Naive thymus-derived CD4-positive, alpha-beta T cell (primary cell): Measurements from ENCODE around the gene GRK2. TPM values are rescaled to one million over a fixed set of nuclear protein-coding genes. Genes with fewer than 3 reads are reported as not detected.

ENCODE experiments used
- ATAC-seq: fragments of 150-1000 bp; cut with Tn5 transposase; 2 replicates; pipeline ENCODE4 v1.10.0; 2021; ENCODE audit warnings: mild to moderate bottlenecking, moderate library complexity
- CTCF ChIA-PET: fragments of 350-600 bp; sonication (Branson Sonifier 250); formaldehyde crosslinking; loops from one replicate; lab custom pipeline; 2021; ENCODE audit warnings: antibody characterized with exemption; lab: Charles Lee
- POLR2A ChIA-PET: fragments of 350-600 bp; sonication (Branson Sonifier 250); formaldehyde crosslinking; loops from one replicate; lab custom pipeline; 2021; ENCODE audit warnings: antibody characterized with exemption, inconsistent platforms; lab: Charles Lee
- DNase-seq, 9 donors: peaks; one replicate each; pipeline versions ENCODE4 v3.0.0 to v3.0.0-alpha.2; 2020 to 2022; ENCODE audit warnings: mixed read lengths in 1 of 9
- H3K27ac ChIP-seq: one replicate; pipeline ENCODE4 v1.7.0; 2013; ENCODE audit warnings: mild to moderate bottlenecking, low read depth, low read length, moderate library complexity
- H3K27me3 ChIP-seq, 2 donors: one replicate each; pipeline ENCODE4 v1.7.0; 2013; ENCODE audit warnings: low read length in 2 of 2, mild to moderate bottlenecking in 2 of 2, moderate library complexity in 2 of 2; ENCODE audit not compliant: control insufficient read depth in 2 of 2, insufficient read depth in 2 of 2
- H3K36me3 ChIP-seq, 3 experiments: 1 replicate in 2 of 3; 2 replicates in 1 of 3; pipeline ENCODE4 v1.7.0; 2013; ENCODE audit warnings: low read length in 3 of 3, mild to moderate bottlenecking in 3 of 3, moderate library complexity in 1 of 3; ENCODE audit not compliant: insufficient read depth in 3 of 3, control insufficient read depth in 2 of 3
- H3K4me1 ChIP-seq, 2 donors: one replicate each; pipeline ENCODE4 v1.7.0; 2013; ENCODE audit warnings: low read length in 2 of 2, mild to moderate bottlenecking in 2 of 2, moderate library complexity in 1 of 2; ENCODE audit not compliant: control insufficient read depth in 2 of 2, insufficient read depth in 2 of 2
- H3K4me3 ChIP-seq: 2 replicates; pipeline ENCODE4 v1.7.0; 2013; ENCODE audit warnings: mild to moderate bottlenecking, low read length
- H3K9me3 ChIP-seq, 3 experiments: 1 replicate in 2 of 3; 2 replicates in 1 of 3; pipeline ENCODE4 v1.7.0; 2013; ENCODE audit warnings: low read length in 3 of 3; ENCODE audit not compliant: control insufficient read depth in 2 of 3
- H3K27ac Mint-ChIP-seq, 9 donors: one replicate each; pipeline ENCODE4 v1.8.0; 2020 to 2022; ENCODE audit warnings: mixed read lengths in 9 of 9, mild to moderate bottlenecking in 8 of 9, moderate library complexity in 5 of 9, inconsistent platforms in 2 of 9
- H3K27me3 Mint-ChIP-seq, 5 donors: one replicate each; pipeline ENCODE4 v1.8.0; 2021 to 2022; ENCODE audit warnings: mixed read lengths in 5 of 5, mild to moderate bottlenecking in 1 of 5
- H3K36me3 Mint-ChIP-seq, 5 donors: one replicate each; pipeline ENCODE4 v1.8.0; 2020 to 2022; ENCODE audit warnings: mixed read lengths in 5 of 5, mild to moderate bottlenecking in 3 of 5, inconsistent platforms in 1 of 5
- H3K4me1 Mint-ChIP-seq, 7 donors: one replicate each; pipeline ENCODE4 v1.8.0; 2020 to 2022; ENCODE audit warnings: mixed read lengths in 7 of 7, mild to moderate bottlenecking in 3 of 7, inconsistent platforms in 1 of 7
- H3K4me3 Mint-ChIP-seq, 10 donors: one replicate each; pipeline ENCODE4 v1.8.0; 2020 to 2022; ENCODE audit warnings: mild to moderate bottlenecking in 10 of 10, mixed read lengths in 10 of 10, moderate library complexity in 6 of 10, inconsistent platforms in 2 of 10
- H3K9me3 Mint-ChIP-seq, 11 donors: one replicate each; pipeline ENCODE4 v1.8.0; 2020 to 2022; ENCODE audit warnings: mixed read lengths in 11 of 11, mild to moderate bottlenecking in 4 of 11, inconsistent platforms in 1 of 11, moderate library complexity in 1 of 11
- intact Hi-C, 2 donors: fragments of 100-400 bp; cut with micrococcal nuclease; formaldehyde crosslinking; loops; one replicate each; pipeline ENCODE4 v1.15.1; 2023
- polyA plus RNA-seq, 2 donors: library from polyadenylated mRNA; unstranded; fragments of 300-500 nt; fragmentation: Illumina TruSeq; gene quantifications; one replicate each; pipeline ENCODE4 v1.2.3, GENCODE V29; 2021
- total RNA-seq, 6 experiments: library from RNA in 5 of 6; stranded (reverse) in 5 of 6; gene quantifications; 1 replicate in 5 of 6; 2 replicates in 1 of 6; pipeline ENCODE4 v1.2.3 and lab custom pipeline; 2021 to 2026

The GRK2 gene
- total RNA-seq (100 to 1,000 TPM; 305 to 399 (median 322) TPM), polyA plus RNA-seq (10 to 100 TPM; 18.5 to 38.0 TPM), total RNA-seq (lab: John Stamatoyannopoulos, UW) (336 reads per million, percentile 97 among the genes with 10 or more reads in this experiment)

GRCh38 chr11:67266449-67267187 is at the start of gene GRK2:
Gene GRK2 (plus strand): TSS chr11:67266473. CDS start chr11:67266700, 227 bp downstream.
- CTCF ChIA-PET = interaction anchor here (1.5 to 3.8 kb wide), 5 partner anchors 10 to 79 kb away, joined by 3 to 24 read pairs (median 13); partner anchors contain the start of gene ANKRD13D
- POLR2A ChIA-PET = interaction anchor here (0.8 to 15.1 kb wide), 8 partner anchors 9 to 86 kb away, joined by 3 to 729 read pairs (median 10); partner anchors contain the start of genes ANKRD13D and POLD4
- Mint-ChIP-seq H3K27ac (peak within 1 kb of the TSS; percentile 91 to 100 (median 97)), H3K9me3 (no peaks in the 10 kb centered on the region), H3K27me3 (no peaks in the 10 kb centered on the region), H3K4me3 (peak within 1 kb of the TSS; percentile 93 to 99 (median 98)), H3K36me3 (peaks cover 0 to 42% (median 18%) of the 10 kb centered on the region in 5 donors), H3K4me1 (peaks cover 30 to 80% (median 66%) of the 10 kb centered on the region in 7 donors)
- H3K27me3 ChIP-seq = no peaks in the 10 kb centered on the region
- DNase-seq (peak in 1 of 9 donors; percentile 24), ATAC-seq (peak; percentile 35)
- H3K4me3 ChIP-seq = peak within 1 kb of the TSS; percentile 94
- H3K36me3 ChIP-seq = peaks cover 0 to 12% (median 5%) of the 10 kb centered on the region in 3 experiments
- intact Hi-C loops = loop anchor here (1.0 to 5.0 kb wide), 4 partner anchors 22 to 241 kb away; partner anchors contain the start of genes ANKRD13D (in 1 of the 2), CDK2AP2 (in 1 of the 2) and PITPNM1 (in 1 of the 2)
- peaks cover 50 to 63% of the 10 kb centered on the region in 2 donors for H3K4me1 ChIP-seq
- no peaks in the 10 kb centered on the region for H3K9me3 ChIP-seq
- peak within 1 kb of the TSS; percentile 93 for H3K27ac ChIP-seq

- Histone ChIP-seq H3K36me3 (peaks cover 14 to 60% (median 26%) of the 10 kb centered on the region in 3 experiments), H3K4me3 (no peak overlapping the region), H3K27me3 (no peaks in the 10 kb centered on the region), H3K9me3 (no peaks in the 10 kb centered on the region), H3K4me1 (no peaks in the 10 kb centered on the region), H3K27ac (no peak overlapping the region)
- ChIA-PET POLR2A (interaction anchor here (0.6 to 1.9 kb wide), 3 partner anchors 11 to 115 kb away, joined by 4 to 8 read pairs (median 5); no protein-coding TSS in a partner anchor), CTCF (no interaction called here)
- ATAC-seq (no peak), DNase-seq (no peak)
- intact Hi-C loops = no loop called here
- Mint-ChIP-seq H3K9me3 (no peaks in the 10 kb centered on the region), H3K4me1 (peaks cover 0 to 15% (median 4%) of the 10 kb centered on the region in 7 donors), H3K27ac (peak overlapping the region in 1 of 9 donors; percentile 69), H3K27me3 (no peaks in the 10 kb centered on the region), H3K36me3 (peaks cover 0 to 39% (median 11%) of the 10 kb centered on the region in 5 donors), H3K4me3 (no peak overlapping the region)
Observed at GRCh38 chr11:67227726-67228125, 38.5 kb upstream of the GRK2 start.

GRCh38 chr11:67230406-67230805 is 35.9 kb upstream of the GRK2 start:
- H3K27me3 ChIP-seq = no peaks in the 10 kb centered on the region
- Mint-ChIP-seq H3K36me3 (peaks cover 0 to 38% (median 11%) of the 10 kb centered on the region in 5 donors), H3K9me3 (peaks cover 0 to 1% (median 0%) of the 10 kb centered on the region in 11 donors), H3K4me1 (peaks cover 11 to 33% (median 24%) of the 10 kb centered on the region in 7 donors), H3K27me3 (no peaks in the 10 kb centered on the region), H3K4me3 (no peak overlapping the region), H3K27ac (peak overlapping the region in 5 of 9 donors; percentile 38 to 62 (median 41))
- H3K9me3 ChIP-seq = no peaks in the 10 kb centered on the region
- H3K4me3 ChIP-seq = no peak overlapping the region
- POLR2A ChIA-PET = interaction anchor here (1.1 to 1.2 kb wide), 2 partner anchors 9 to 11 kb away, joined by 3 to 5 read pairs; no protein-coding TSS in a partner anchor
- ATAC-seq = no peak
- no peak for DNase-seq
- no peaks in the 10 kb centered on the region for H3K4me1 ChIP-seq
- H3K36me3 ChIP-seq = peaks cover 14 to 42% (median 26%) of the 10 kb centered on the region in 3 experiments
- intact Hi-C loops = loop anchor here in 1 of 2 donors (5.0 kb wide), 1 partner anchor 388 kb away; the partner anchor contains the start of gene RCE1
- H3K27ac ChIP-seq = no peak overlapping the region
- CTCF ChIA-PET = interaction anchor here (0.6 kb wide), 1 partner anchor 485 kb away, joined by 4 read pairs; no protein-coding TSS in a partner anchor

GRCh38 chr11:67230886-67231285 is 35.4 kb upstream of the GRK2 start:
- Histone ChIP-seq H3K36me3 (peaks cover 14 to 41% (median 26%) of the 10 kb centered on the region in 3 experiments), H3K4me3 (no peak overlapping the region), H3K9me3 (no peaks in the 10 kb centered on the region), H3K27me3 (no peaks in the 10 kb centered on the region), H3K27ac (no peak overlapping the region), H3K4me1 (no peaks in the 10 kb centered on the region)
- intact Hi-C loops = loop anchor here (1.0 to 5.0 kb wide), 2 partner anchors 8 to 389 kb away; partner anchors contain the start of gene RCE1 (in 1 of the 2)
- H3K27me3 Mint-ChIP-seq = no peaks in the 10 kb centered on the region
- ChIA-PET POLR2A (interaction anchor here (1.1 to 1.2 kb wide), 2 partner anchors 9 to 10 kb away, joined by 3 to 5 read pairs; no protein-coding TSS in a partner anchor), CTCF (no interaction called here)
- DNase-seq (no peak), ATAC-seq (no peak)
- peaks cover 11 to 36% (median 24%) of the 10 kb centered on the region in 7 donors for H3K4me1 Mint-ChIP-seq
- peaks cover 0 to 1% (median 0%) of the 10 kb centered on the region in 11 donors for H3K9me3 Mint-ChIP-seq
- peak overlapping the region in 3 of 9 donors; percentile 25 to 41 (median 40) for H3K27ac Mint-ChIP-seq
- no peak overlapping the region for H3K4me3 Mint-ChIP-seq
- peaks cover 0 to 38% (median 11%) of the 10 kb centered on the region in 5 donors for H3K36me3 Mint-ChIP-seq

GRCh38 chr11:67233584-67234190 is 32.6 kb upstream of the GRK2 start:
- H3K9me3 Mint-ChIP-seq = peaks cover 0 to 1% (median 0%) of the 10 kb centered on the region in 11 donors
- no peaks in the 10 kb centered on the region for H3K27me3 Mint-ChIP-seq
- peak overlapping the region in 2 of 10 donors; percentile 4 to 8 for H3K4me3 Mint-ChIP-seq
- peaks cover 12 to 46% (median 31%) of the 10 kb centered on the region in 7 donors for H3K4me1 Mint-ChIP-seq
- Histone ChIP-seq H3K36me3 (peaks cover 8 to 24% (median 16%) of the 10 kb centered on the region in 3 experiments), H3K4me1 (peaks cover 0 to 1% of the 10 kb centered on the region in 2 donors), H3K27me3 (no peaks in the 10 kb centered on the region), H3K27ac (peak overlapping the region; percentile 15), H3K9me3 (no peaks in the 10 kb centered on the region), H3K4me3 (no peak overlapping the region)
- H3K36me3 Mint-ChIP-seq = peaks cover 0 to 19% (median 8%) of the 10 kb centered on the region in 5 donors
- ATAC-seq = no peak
- CTCF ChIA-PET = no interaction called here
- POLR2A ChIA-PET = interaction anchor here (0.6 to 1.1 kb wide), 3 partner anchors 14 to 114 kb away, joined by 3 to 4 read pairs (median 3); partner anchors contain the start of gene KDM2A
- DNase-seq = no peak
- intact Hi-C loops = loop anchor here in 1 of 2 donors (5.0 kb wide), 1 partner anchor 391 kb away; the partner anchor contains the start of gene RCE1
- H3K27ac Mint-ChIP-seq = peak overlapping the region; percentile 3 to 84 (median 57)
